DOHH2 (cell line): ENCODE results near the gene SLC47A2.

Experiments used
- H3F3A ChIP-seq: fragments of 200-600 bp; sonication (generic), shearing (Covaris generic); 2 replicates; pipeline ENCODE4 v1.6.0; 2016; ENCODE audit warnings: antibody characterized with exemption, mild to moderate bottlenecking; ENCODE audit not compliant: control insufficient read depth, insufficient read depth
- H3K27ac ChIP-seq: fragments of 200-600 bp; sonication (generic); 2 replicates; pipeline ENCODE4 v1.5.1; 2014; ENCODE audit warnings: low read depth, mild to moderate bottlenecking, low read length, moderate library complexity
- H3K27me3 ChIP-seq: fragments of 200-600 bp; sonication (generic); 2 replicates; pipeline ENCODE4 v1.6.1; 2014; ENCODE audit warnings: mild to moderate bottlenecking, low read length, mixed read lengths; ENCODE audit not compliant: control insufficient read depth
- H3K36me3 ChIP-seq: fragments of 200-600 bp; sonication (generic); 2 replicates; pipeline ENCODE4 v1.6.1; 2014; ENCODE audit warnings: mild to moderate bottlenecking, low read length, moderate library complexity, mixed read lengths; ENCODE audit not compliant: control insufficient read depth
- H3K4me1 ChIP-seq: fragments of 200-600 bp; sonication (generic); 2 replicates; pipeline ENCODE4 v1.6.1; 2014; ENCODE audit warnings: mild to moderate bottlenecking, low read length, mixed read lengths; ENCODE audit not compliant: control insufficient read depth
- H3K4me2 ChIP-seq: fragments of 200-600 bp; sonication (generic); 2 replicates; pipeline ENCODE4 v1.6.0; 2014; ENCODE audit warnings: mild to moderate bottlenecking, low read length, moderate library complexity
- H3K4me3 ChIP-seq: fragments of 200-600 bp; sonication (generic); 2 replicates; pipeline ENCODE4 v1.5.1; 2014; ENCODE audit warnings: mild to moderate bottlenecking, low read length, mixed read lengths
- H3K79me2 ChIP-seq: fragments of 200-600 bp; sonication (generic); 2 replicates; pipeline ENCODE4 v1.6.1; 2014; ENCODE audit warnings: mild to moderate bottlenecking, low read length, mixed read lengths; ENCODE audit not compliant: control insufficient read depth
- H3K9me2 ChIP-seq: fragments of 200-600 bp; sonication (generic); replicated peaks from 2 replicates; pipeline ENCODE4 v1.6.1; 2014; ENCODE audit warnings: mild to moderate bottlenecking, low read length, mixed read lengths; ENCODE audit not compliant: control insufficient read depth
- H3K9me3 ChIP-seq: fragments of 200-600 bp; sonication (generic); 2 replicates; pipeline ENCODE4 v1.6.1; 2014; ENCODE audit warnings: antibody characterized with exemption, low read length, mixed read lengths; ENCODE audit not compliant: control insufficient read depth, insufficient read depth
- H4K20me1 ChIP-seq: fragments of 200-600 bp; sonication (generic); 2 replicates; pipeline ENCODE4 v1.6.0; 2014; ENCODE audit warnings: low read depth, mild to moderate bottlenecking, antibody characterized with exemption, low read length, moderate library complexity; ENCODE audit not compliant: control insufficient read depth, insufficient read depth
- EZH2phosphoT487 ChIP-seq: fragments of 200-600 bp; sonication (generic); IDR thresholded peaks from 2 replicates; pipeline ENCODE4 v1.6.1; 2017; ENCODE audit warnings: borderline replicate concordance, mild to moderate bottlenecking, antibody characterized with exemption, low read length, moderate library complexity, mixed read lengths
- TF ChIP-seq, protein P1 (sequence below): fragments of 200-600 bp; sonication (generic); IDR thresholded peaks from one replicate; pipeline ENCODE4 v1.5.1; 2014; ENCODE audit warnings: antibody characterized with exemption, mild to moderate bottlenecking, low read depth, low read length; ENCODE audit not compliant: poor library complexity, severe bottlenecking

The SLC47A2 gene

DNA sequence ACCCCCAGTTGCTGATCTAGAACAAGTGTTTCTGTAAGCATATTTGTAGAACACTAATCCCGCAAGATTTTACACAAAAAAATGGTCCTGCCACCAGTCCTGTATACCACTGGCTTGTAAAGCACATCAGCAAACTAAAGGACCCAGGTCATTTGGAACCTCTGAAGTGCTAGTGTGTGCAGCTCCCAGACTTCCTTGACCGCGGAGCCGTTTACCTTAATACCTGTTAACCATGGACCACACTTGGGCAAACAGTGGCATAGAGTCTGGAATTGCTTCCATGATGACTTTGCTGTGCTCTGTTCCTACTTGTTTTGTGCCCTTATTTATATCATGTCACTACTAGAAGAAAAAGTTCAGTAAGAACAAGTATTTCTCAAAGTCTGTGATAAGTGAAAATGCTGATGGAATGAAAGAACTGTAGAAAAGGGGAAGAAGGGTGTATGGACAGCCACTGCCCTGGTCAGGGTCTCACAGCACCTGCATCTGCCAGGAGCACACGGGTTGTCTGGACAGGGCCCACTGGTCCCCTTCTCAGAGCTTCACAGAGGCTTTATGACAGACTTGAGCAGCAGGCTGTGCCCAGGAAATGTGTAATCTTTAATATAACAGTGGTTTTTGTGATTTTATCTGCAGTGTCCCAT lies 38.5 kb downstream of the SLC47A2 start:
- Histone ChIP-seq H3K27ac (no peak overlapping the region), H3K4me3 (no peak overlapping the region), H3F3A (no peaks in the 10 kb centered on the region), H3K9me3 (no peaks in the 10 kb centered on the region), H4K20me1 (no peaks in the 10 kb centered on the region), H3K79me2 (no peaks in the 10 kb centered on the region), H3K36me3 (peaks cover 2% of the 10 kb centered on the region; the same call in 1 of the 2 replicates), H3K9me2 (no peaks in the 10 kb centered on the region), H3K4me1 (no peaks in the 10 kb centered on the region), H3K4me2 (no peak overlapping the region), H3K27me3 (no peaks in the 10 kb centered on the region)
- TF ChIP-seq, protein P1, sequence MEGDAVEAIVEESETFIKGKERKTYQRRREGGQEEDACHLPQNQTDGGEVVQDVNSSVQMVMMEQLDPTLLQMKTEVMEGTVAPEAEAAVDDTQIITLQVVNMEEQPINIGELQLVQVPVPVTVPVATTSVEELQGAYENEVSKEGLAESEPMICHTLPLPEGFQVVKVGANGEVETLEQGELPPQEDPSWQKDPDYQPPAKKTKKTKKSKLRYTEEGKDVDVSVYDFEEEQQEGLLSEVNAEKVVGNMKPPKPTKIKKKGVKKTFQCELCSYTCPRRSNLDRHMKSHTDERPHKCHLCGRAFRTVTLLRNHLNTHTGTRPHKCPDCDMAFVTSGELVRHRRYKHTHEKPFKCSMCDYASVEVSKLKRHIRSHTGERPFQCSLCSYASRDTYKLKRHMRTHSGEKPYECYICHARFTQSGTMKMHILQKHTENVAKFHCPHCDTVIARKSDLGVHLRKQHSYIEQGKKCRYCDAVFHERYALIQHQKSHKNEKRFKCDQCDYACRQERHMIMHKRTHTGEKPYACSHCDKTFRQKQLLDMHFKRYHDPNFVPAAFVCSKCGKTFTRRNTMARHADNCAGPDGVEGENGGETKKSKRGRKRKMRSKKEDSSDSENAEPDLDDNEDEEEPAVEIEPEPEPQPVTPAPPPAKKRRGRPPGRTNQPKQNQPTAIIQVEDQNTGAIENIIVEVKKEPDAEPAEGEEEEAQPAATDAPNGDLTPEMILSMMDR: no peak
- TF ChIP-seq EZH2phosphoT487: no peak

GRCh38 chr17:19676896-19677295 lies 39.5 kb downstream of the SLC47A2 start:
- Histone ChIP-seq H4K20me1 (no peaks in the 10 kb centered on the region), H3F3A (no peaks in the 10 kb centered on the region), H3K9me2 (no peaks in the 10 kb centered on the region), H3K36me3 (peaks cover 2% of the 10 kb centered on the region; the same call in 1 of the 2 replicates), H3K27me3 (no peaks in the 10 kb centered on the region), H3K4me2 (no peak overlapping the region), H3K79me2 (no peaks in the 10 kb centered on the region), H3K27ac (no peak overlapping the region), H3K4me3 (no peak overlapping the region), H3K4me1 (no peaks in the 10 kb centered on the region), H3K9me3 (no peaks in the 10 kb centered on the region)
- TF ChIP-seq EZH2phosphoT487: no peak
- TF ChIP-seq, protein P1: no peak

- peaks cover 5% of the 10 kb centered on the region for H3K4me1 ChIP-seq
- no peak overlapping the region for H3K4me3 ChIP-seq
- no peaks in the 10 kb centered on the region for H3K9me2 ChIP-seq
- H3F3A ChIP-seq: no peaks in the 10 kb centered on the region
- TF ChIP-seq EZH2phosphoT487: no peak
- TF ChIP-seq, protein P1: no peak
- no peaks in the 10 kb centered on the region for H3K9me3 ChIP-seq
- no peaks in the 10 kb centered on the region for H4K20me1 ChIP-seq
- H3K4me2 ChIP-seq: no peak overlapping the region
- H3K36me3 ChIP-seq: peaks cover 2% of the 10 kb centered on the region; the same call in 1 of the 2 replicates
- no peaks in the 10 kb centered on the region for H3K27me3 ChIP-seq
- no peaks in the 10 kb centered on the region for H3K79me2 ChIP-seq
- H3K27ac ChIP-seq: no peak overlapping the region
Measured at GRCh38 chr17:19673623-19674022, 42.8 kb downstream of the SLC47A2 start.
